Measurements from ENCODE around the gene SYCN. TPM values are rescaled to one million over a fixed set of nuclear protein-coding genes. Genes with fewer than 3 reads are reported as not detected.

The SYCN gene
- polyA plus RNA-seq, 3 donors, result not detected

- no peak for DNase-seq
These were observed 48.3 kb downstream of the SYCN start for GRCh38 chr19:39155741-39156140.

GRCh38 chr19:39155114-39155700 lies 48.9 kb downstream of the SYCN start:
- no peak for DNase-seq

GRCh38 chr19:39154629-39155100 lies 49.4 kb downstream of the SYCN start:
- no peak for DNase-seq

- DNase-seq, result no peak
These were observed 49.9 kb downstream of the SYCN start for GRCh38 chr19:39154100-39154628.

Other genes starting within 250 kb of the SYCN start
- gene FBXO17, start 228.5 kb downstream of the SYCN start, polyA plus RNA-seq (ENCODE audit: insufficient read length in 3 of 3), result 100 to 1,000 TPM in 2 of 3 donors, 10 to 100 TPM in 1; 66.1 to 106 (median 106) TPM
- gene FBXO27, start 171.7 kb downstream of the SYCN start, polyA plus RNA-seq (ENCODE audit: insufficient read length in 3 of 3), result 1 to 10 TPM; 7.8 to 10.0 (median 8.7) TPM
- under 1 TPM; 0.29 to 0.75 (median 0.67) TPM for gene ACP7, start 119.9 kb downstream of the SYCN start, polyA plus RNA-seq (ENCODE audit: insufficient read length in 3 of 3)
- 10 to 100 TPM; 66.6 to 76.3 (median 73.6) TPM for gene PAK4, start 78.5 kb downstream of the SYCN start, polyA plus RNA-seq (ENCODE audit: insufficient read length in 3 of 3)
- 1 to 10 TPM; 1.3 to 1.9 (median 1.6) TPM for gene NCCRP1, start 7.3 kb downstream of the SYCN start, polyA plus RNA-seq (ENCODE audit: insufficient read length in 3 of 3)
- gene IFNL3, start 40.7 kb upstream of the SYCN start, polyA plus RNA-seq (ENCODE audit: insufficient read length in 3 of 3), result not detected
- gene IFNL4, start 44.6 kb upstream of the SYCN start, polyA plus RNA-seq (ENCODE audit: insufficient read length in 3 of 3), result under 1 TPM in 1 of 3 donors, not detected in 2; 0.09 TPM
- not detected for gene IFNL2, start 64.1 kb upstream of the SYCN start, polyA plus RNA-seq (ENCODE audit: insufficient read length in 3 of 3)
- gene IFNL1, start 92.1 kb upstream of the SYCN start, polyA plus RNA-seq (ENCODE audit: insufficient read length in 3 of 3), result not detected
- 1 to 10 TPM; 1.6 to 2.9 (median 2.6) TPM for gene LRFN1, start 116.6 kb upstream of the SYCN start, polyA plus RNA-seq (ENCODE audit: insufficient read length in 3 of 3)
- 10 to 100 TPM; 18.8 to 25.4 (median 24.1) TPM for gene GMFG, start 131.8 kb upstream of the SYCN start, polyA plus RNA-seq (ENCODE audit: insufficient read length in 3 of 3)
- gene SAMD4B, start 138.2 kb upstream of the SYCN start, polyA plus RNA-seq (ENCODE audit: insufficient read length in 3 of 3), result 100 to 1,000 TPM; 124 to 155 (median 129) TPM
- 10 to 100 TPM; 63.3 to 79.3 (median 77.1) TPM for gene PAF1, start 186.8 kb upstream of the SYCN start, polyA plus RNA-seq (ENCODE audit: insufficient read length in 3 of 3)
- gene MED29, start 187.1 kb upstream of the SYCN start, polyA plus RNA-seq (ENCODE audit: insufficient read length in 3 of 3), result 10 to 100 TPM; 39.9 to 42.5 (median 41.3) TPM
- gene ZFP36, start 202.6 kb upstream of the SYCN start, polyA plus RNA-seq (ENCODE audit: insufficient read length in 3 of 3), result 10 to 100 TPM; 20.1 to 25.1 (median 22.8) TPM
- 100 to 1,000 TPM in 1 of 3 donors, 10 to 100 TPM in 2; 81.8 to 135 (median 87.0) TPM for gene PLEKHG2, start 208.4 kb upstream of the SYCN start, polyA plus RNA-seq (ENCODE audit: insufficient read length in 3 of 3)
- 1,000 to 10,000 TPM; 1,287 to 1,452 (median 1,291) TPM for gene RPS16, start 231.7 kb upstream of the SYCN start, polyA plus RNA-seq (ENCODE audit: insufficient read length in 3 of 3)
- gene SUPT5H, start 241.3 kb upstream of the SYCN start, polyA plus RNA-seq (ENCODE audit: insufficient read length in 3 of 3), result 100 to 1,000 TPM; 149 to 158 (median 149) TPM

All from renal pelvis (tissue), 4 donors.